Small intestine (tissue), 7 donors: ENCODE data around the gene CLDN4. TPM values are rescaled to one million over a fixed set of nuclear protein-coding genes. Genes with fewer than 3 reads are reported as not detected.
A peak's percentile ranks its signal among the peaks of the same experiment; 100 is the strongest.
"Not testable (repeated sequence)": the region's sequence is repeated elsewhere in the genome, so short reads cannot be mapped to it uniquely, and the experiment has no call there.

Source experiments
- DNase-seq, 2 donors: peaks; one replicate each; pipeline versions ENCODE4 v3.0.0 to v3.0.0-alpha.2; 2013
- FAIRE-seq: peaks from 2 replicates; lab custom pipeline; 2012; peaks lifted over from hg19 to GRCh38; lab: Jason Lieb, UNC
- H3K27ac ChIP-seq, 3 donors: one replicate each; pipeline ENCODE4 v1.5.1; 2013; ENCODE audit warnings: low read length in 2 of 3, mild to moderate bottlenecking in 2 of 3, control low read depth in 1 of 3, inconsistent platforms in 1 of 3, low read depth in 1 of 3, moderate library complexity in 1 of 3
- H3K27me3 ChIP-seq, 3 donors: one replicate each; pipeline ENCODE4 v1.6.1; 2013; ENCODE audit warnings: low read length in 3 of 3, inconsistent platforms in 1 of 3; ENCODE audit not compliant: control insufficient read depth in 3 of 3, insufficient read depth in 3 of 3
- H3K36me3 ChIP-seq, 3 donors: one replicate each; pipeline ENCODE4 v1.6.1; 2013; ENCODE audit warnings: low read length in 3 of 3, inconsistent platforms in 1 of 3, low read depth in 1 of 3, mild to moderate bottlenecking in 1 of 3, moderate library complexity in 1 of 3; ENCODE audit not compliant: control insufficient read depth in 3 of 3, insufficient read depth in 2 of 3
- H3K4me1 ChIP-seq, 3 donors: one replicate each; pipeline ENCODE4 v1.6.1; 2013; ENCODE audit warnings: low read length in 2 of 3, inconsistent platforms in 1 of 3, low read depth in 1 of 3, mild to moderate bottlenecking in 1 of 3, moderate library complexity in 1 of 3; ENCODE audit not compliant: control insufficient read depth in 3 of 3, insufficient read depth in 2 of 3
- H3K4me3 ChIP-seq, 3 donors: one replicate each; pipeline ENCODE4 v1.5.1; 2013; ENCODE audit warnings: low read length in 3 of 3, control low read depth in 1 of 3, inconsistent platforms in 1 of 3, low read depth in 1 of 3, mild to moderate bottlenecking in 1 of 3, moderate library complexity in 1 of 3
- H3K9me3 ChIP-seq, 2 donors: one replicate each; pipeline ENCODE4 v1.6.1; 2013; ENCODE audit warnings: low read depth in 1 of 2, low read length in 1 of 2; ENCODE audit not compliant: control insufficient read depth in 2 of 2, insufficient read depth in 1 of 2
- WGBS, 3 donors: extraction: QIAGEN DNeasy Blood & Tissue Kit; methylation state at CpG; one replicate each; pipeline ENCODE4 v1.1.7; 2013; 5-methylcytosine and 5-hydroxymethylcytosine counted together
- polyA plus RNA-seq, 4 donors: library from polyadenylated mRNA; stranded (reverse) in 3 of 4; unstranded in 1 of 4; fragments of 200-250 nt in 3 of 4; fragments of 120-200 nt in 1 of 4; gene quantifications; one replicate each; pipeline versions ENCODE4 v1.2.1 to v1.2.3, GENCODE V29; 2013
- donor health status: healthy with polysubstance abuse.
- donor health status: control.
- donor health status: control.
- donor health status: Bipolar disorder and iron deficiency.
- donor health status: healthy.

CLDN4 gene
- polyA plus RNA-seq, 4 donors, result 115 to 531 (median 202) TPM

- peaks cover 5 to 32% (median 5%) of the 10 kb centered on the region in 3 donors for H3K4me1 ChIP-seq
- not testable (repeated sequence) for H3K36me3 ChIP-seq, H3K27me3 ChIP-seq, DNase-seq, H3K4me3 ChIP-seq, H3K9me3 ChIP-seq, FAIRE-seq, H3K27ac ChIP-seq
- WGBS, 3 donors, result 94 to 96% (median 94%) methylated on average over 16 to 30 of the region's 34 CpGs
These were observed 33.6 kb upstream of the CLDN4 start for GRCh38 chr7:73797176-73797575.

DNA sequence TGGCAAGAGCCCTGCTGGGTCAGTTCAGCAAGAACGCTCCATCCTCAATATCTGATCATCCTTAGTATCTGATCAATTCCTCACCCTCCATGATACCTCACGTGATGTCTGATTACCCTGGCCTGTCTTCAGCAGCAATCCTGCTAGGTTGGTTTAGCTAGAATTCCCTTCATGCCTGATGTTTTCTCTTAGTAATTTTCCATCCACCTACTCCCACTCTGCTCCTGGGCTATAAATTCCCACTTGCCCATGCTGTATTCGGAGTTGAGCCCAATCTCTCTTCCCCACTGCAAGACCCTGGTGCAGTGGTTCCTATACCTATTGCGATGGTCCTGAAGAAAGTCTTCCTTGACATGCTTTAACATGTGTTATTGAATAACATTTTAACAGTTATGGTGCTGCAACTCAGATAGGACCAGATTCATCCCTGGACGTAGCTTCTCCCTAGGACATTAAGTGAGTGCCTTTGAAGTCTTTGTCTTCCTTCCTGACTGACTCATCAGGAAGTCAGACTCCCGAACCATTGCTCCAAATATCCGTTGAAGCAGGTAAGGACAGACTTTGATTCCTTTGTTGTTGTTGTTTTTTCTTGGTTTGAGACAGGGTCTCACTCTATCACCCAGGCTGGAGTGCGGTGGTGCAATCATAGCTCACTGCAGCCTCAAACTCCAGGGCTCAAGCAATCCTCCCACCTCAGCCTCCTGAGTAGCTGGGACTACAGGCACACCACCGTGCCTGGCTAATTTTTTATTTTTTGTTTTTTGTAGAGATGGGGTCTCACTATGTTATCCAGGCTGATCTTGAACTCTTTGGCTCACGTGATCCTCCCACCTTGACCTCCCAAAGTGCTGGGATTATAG lies 31.3 kb upstream of the CLDN4 start:
- Histone ChIP-seq H3K9me3 (no peaks in the 10 kb centered on the region), H3K4me1 (peaks cover 2 to 11% (median 5%) of the 10 kb centered on the region in 3 donors), H3K4me3 (no peak overlapping the region), H3K27me3 (no peaks in the 10 kb centered on the region), H3K36me3 (no peaks in the 10 kb centered on the region), H3K27ac (no peak overlapping the region)
- peak in 1 of 2 donors; percentile 69 for DNase-seq
- WGBS, 3 donors, result 60 to 67% (median 63%) methylated on average over 10 of the region's 10 CpGs
- FAIRE-seq, result no peak

GRCh38 chr7:73801577-73801976 lies 29.2 kb upstream of the CLDN4 start:
- Histone ChIP-seq H3K4me1 (peaks cover 2 to 11% (median 5%) of the 10 kb centered on the region in 3 donors), H3K27ac (peak overlapping the region in 1 of 3 donors; percentile 38), H3K4me3 (no peak overlapping the region), H3K9me3 (no peaks in the 10 kb centered on the region), H3K36me3 (no peaks in the 10 kb centered on the region), H3K27me3 (no peaks in the 10 kb centered on the region)
- DNase-seq (peak in 1 of 2 donors; percentile 79), FAIRE-seq (no peak)
- 12 to 42% (median 21%) methylated on average over 1 of the region's 1 CpG for WGBS, 3 donors

DNA sequence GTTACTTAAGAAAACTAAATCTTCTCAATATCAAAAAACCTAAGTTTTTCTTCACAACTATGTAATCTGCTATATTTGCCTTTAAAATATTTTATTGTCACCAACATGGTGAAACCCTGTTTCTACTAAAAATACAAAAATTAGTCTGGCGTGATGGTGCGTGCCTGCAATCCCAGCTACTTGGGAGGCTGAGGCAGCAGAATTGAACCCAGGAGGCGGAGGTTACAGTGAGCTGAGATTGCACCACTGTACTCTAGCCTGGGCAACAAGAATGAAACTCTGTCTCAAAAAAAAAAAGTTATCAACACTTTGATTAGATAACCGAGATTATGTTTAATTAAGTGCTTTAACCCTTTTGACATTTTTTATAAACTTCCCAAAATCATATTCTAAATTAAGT lies 28.3 kb upstream of the CLDN4 start:
- FAIRE-seq (no peak), DNase-seq (peak in 1 of 2 donors; percentile 79)
- WGBS, 3 donors, result 14 to 70% (median 35%) methylated on average over 4 of the region's 4 CpGs
- Histone ChIP-seq H3K36me3 (no peaks in the 10 kb centered on the region), H3K27me3 (no peaks in the 10 kb centered on the region), H3K9me3 (no peaks in the 10 kb centered on the region), H3K4me3 (no peak overlapping the region), H3K27ac (peak overlapping the region in 1 of 3 donors; percentile 38), H3K4me1 (peaks cover 2 to 11% (median 5%) of the 10 kb centered on the region in 3 donors)

DNA sequence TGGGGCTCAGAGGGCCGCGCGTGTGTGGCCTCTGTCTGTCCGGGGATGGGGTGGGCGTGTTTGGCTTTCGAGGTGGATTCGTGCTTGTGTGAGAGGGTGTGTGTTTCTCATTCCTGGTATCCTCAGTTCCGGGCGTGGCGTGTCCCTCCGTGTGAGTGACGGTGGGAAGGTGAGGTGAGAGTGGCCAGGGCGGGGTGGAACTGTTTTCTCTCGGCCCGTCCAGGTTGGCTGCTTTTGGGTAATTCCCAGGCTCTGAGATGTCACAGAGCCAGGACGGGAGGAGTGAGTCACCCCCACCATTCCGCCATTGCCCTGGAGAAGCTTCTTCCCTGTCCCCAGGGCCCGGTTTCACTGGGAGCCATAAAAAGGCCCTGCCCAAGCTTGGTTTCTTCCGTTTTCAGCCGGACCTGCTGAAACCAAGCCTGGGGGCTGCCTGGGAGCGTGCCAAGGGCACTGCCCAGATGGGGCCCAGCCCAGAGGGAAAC lies 21.3 kb upstream of the CLDN4 start:
- no peaks in the 10 kb centered on the region for H3K36me3 ChIP-seq
- no peak for FAIRE-seq
- no peaks in the 10 kb centered on the region for H3K27me3 ChIP-seq
- 28 to 70% (median 55%) methylated on average over 21 of the region's 21 CpGs for WGBS, 3 donors
- H3K4me1 ChIP-seq, result peaks cover 0 to 15% (median 0%) of the 10 kb centered on the region in 3 donors
- peak overlapping the region; percentile 47 to 86 (median 72) for H3K27ac ChIP-seq
- peak; percentile 78 to 81 for DNase-seq
- peak overlapping the region in 1 of 3 donors; percentile 6 for H3K4me3 ChIP-seq
- H3K9me3 ChIP-seq, result peaks cover 0 to 11% of the 10 kb centered on the region in 2 donors

DNA sequence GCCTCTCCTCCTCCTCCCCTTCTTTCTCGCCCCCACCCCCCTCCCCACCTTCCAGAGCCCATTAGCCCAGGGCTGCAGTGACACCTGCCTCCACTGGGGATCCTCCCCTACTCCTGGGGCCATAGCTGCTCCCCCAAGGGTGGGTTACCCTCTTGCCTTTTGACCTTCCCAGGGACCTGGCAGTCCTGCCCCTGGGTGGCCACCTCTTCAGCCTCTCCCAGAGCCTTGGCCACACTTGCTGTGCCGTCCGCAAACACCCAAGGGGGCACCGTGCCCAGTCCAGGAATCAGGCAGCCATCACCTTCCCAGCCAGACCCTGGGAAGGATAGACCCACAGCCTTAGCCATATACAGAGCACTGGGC lies 19.8 kb upstream of the CLDN4 start:
- H3K9me3 ChIP-seq, result peaks cover 0 to 11% of the 10 kb centered on the region in 2 donors
- H3K4me1 ChIP-seq, result peaks cover 0 to 15% (median 0%) of the 10 kb centered on the region in 3 donors
- DNase-seq, result no peak
- no peaks in the 10 kb centered on the region for H3K36me3 ChIP-seq
- no peak for FAIRE-seq
- no peak overlapping the region for H3K27ac ChIP-seq
- H3K27me3 ChIP-seq, result no peaks in the 10 kb centered on the region
- H3K4me3 ChIP-seq, result no peak overlapping the region
- WGBS, 3 donors, result 55 to 83% (median 75%) methylated on average over 3 to 4 of the region's 4 CpGs

GRCh38 chr7:73811760-73812168 lies 19.0 kb upstream of the CLDN4 start:
- DNase-seq, result peak; percentile 79 to 86
- Histone ChIP-seq H3K36me3 (no peaks in the 10 kb centered on the region), H3K27me3 (no peaks in the 10 kb centered on the region), H3K4me1 (peaks cover 0 to 15% (median 0%) of the 10 kb centered on the region in 3 donors), H3K4me3 (no peak overlapping the region), H3K27ac (no peak overlapping the region), H3K9me3 (peaks cover 0 to 11% of the 10 kb centered on the region in 2 donors)
- WGBS, 3 donors, result 9 to 15% (median 11%) methylated on average over 11 of the region's 11 CpGs
- no peak for FAIRE-seq

GRCh38 chr7:73812996-73813395 lies 17.8 kb upstream of the CLDN4 start:
- WGBS, 3 donors, result 84 to 92% (median 88%) methylated on average over 3 of the region's 3 CpGs
- H3K9me3 ChIP-seq, result peaks cover 0 to 11% of the 10 kb centered on the region in 2 donors
- DNase-seq (no peak), FAIRE-seq (no peak)
- no peak overlapping the region for H3K27ac ChIP-seq
- no peaks in the 10 kb centered on the region for H3K27me3 ChIP-seq
- H3K4me3 ChIP-seq, result no peak overlapping the region
- peaks cover 0 to 15% (median 0%) of the 10 kb centered on the region in 3 donors for H3K4me1 ChIP-seq
- no peaks in the 10 kb centered on the region for H3K36me3 ChIP-seq
